GF-D8 (cell line): ENCODE results near the gene GAL.

ENCODE experiments used
- DNase-seq: peaks from one replicate; lab custom pipeline; 2025; lab: John Stamatoyannopoulos, UW

The GAL gene

GRCh38 chr11:68659158-68659921, 25.0 kb upstream of the GAL start:
- DNase-seq = no peak

- DNase-seq = no peak
These were observed 24.1 kb upstream of the GAL start for GRCh38 chr11:68660066-68660810.

GRCh38 chr11:68661014-68661413, 23.3 kb upstream of the GAL start:
- DNase-seq = no peak

DNA sequence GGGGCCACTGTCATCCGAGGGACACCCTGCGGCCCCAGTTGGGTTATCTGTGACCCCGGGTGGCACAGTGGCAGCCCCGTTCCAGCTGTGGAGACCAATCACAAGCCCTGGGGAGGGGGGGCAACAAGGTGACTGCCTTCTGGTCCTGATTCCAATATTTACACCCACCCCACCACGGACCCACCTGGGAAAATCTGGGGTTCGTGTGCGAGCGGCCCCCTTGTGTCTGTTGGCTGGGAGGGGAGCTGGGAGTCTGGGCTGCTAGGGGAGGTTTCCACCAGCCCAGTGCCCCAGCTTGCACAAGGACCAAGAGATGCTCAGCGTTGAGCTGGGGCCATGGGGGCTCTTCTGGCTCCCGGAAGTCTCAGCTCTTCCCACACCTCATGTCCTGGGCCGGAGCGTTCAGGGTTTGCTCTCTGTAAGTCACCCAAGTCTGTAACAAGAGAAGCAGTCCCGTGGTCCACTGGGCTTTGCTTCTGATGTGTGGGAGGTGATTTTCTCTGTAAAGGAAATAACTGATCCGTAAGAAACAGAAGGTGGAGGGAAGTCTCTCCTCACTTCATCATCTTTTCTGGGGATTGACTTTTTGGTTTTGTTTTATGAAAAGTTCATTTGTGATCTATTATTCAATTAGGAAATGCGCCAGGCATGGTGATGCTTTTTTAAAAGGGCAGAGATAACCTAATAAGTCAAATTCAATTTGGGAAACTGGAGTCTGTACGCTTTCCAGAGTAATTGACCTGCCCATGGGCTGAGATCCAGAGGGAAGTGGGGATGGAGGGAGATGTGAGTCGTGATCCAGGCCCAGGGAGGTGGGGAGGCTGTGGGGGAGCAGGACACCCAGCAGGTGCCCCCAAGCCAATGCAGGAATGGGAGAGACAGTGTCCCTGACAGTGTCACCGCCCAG, 22.4 kb upstream of the GAL start:
- DNase-seq = no peak

DNA sequence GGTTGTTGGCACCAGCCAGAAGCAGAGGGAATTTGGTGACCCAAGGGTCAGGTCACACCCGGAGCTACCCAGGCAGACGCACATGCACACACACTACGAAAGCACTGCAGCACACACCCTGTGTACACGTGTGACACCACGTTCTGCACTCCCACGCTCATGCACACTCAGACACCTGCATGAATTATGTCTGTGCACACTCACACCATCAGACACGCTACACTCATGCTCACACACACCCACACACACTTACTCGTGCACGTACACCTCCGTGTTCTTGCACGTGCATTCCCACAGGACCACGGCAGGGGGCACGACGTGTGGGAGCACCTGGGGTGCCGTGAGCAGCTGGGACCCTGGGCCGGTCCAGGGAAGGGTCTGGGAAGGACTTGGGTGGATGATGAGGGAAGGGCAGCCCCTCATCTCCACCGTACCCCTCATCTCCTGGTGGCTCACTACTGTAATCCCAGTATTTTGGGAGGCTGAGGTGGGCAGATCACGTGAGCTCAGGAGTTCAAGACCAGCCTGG, 20.8 kb upstream of the GAL start:
- DNase-seq = no peak

DNA sequence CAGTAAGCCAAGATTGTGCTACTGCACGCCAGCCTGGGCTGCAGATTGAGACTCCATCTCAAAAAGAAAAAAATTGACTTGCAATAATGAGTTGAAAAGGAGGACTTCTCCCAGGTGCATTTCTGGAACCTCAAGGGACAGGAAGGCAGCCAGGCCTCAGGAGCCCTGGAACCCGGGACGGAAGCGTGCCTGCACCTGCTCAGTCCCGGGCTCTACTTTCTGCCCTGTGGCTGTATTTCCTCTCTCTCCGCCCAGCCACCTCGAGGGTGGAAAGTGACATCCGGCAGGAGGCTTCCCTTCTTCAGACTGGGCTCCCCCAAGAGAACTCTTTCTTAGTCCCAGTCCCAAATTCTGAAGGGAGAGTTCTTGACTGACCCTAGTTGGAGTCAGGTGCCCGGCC, 20.2 kb upstream of the GAL start:
- DNase-seq = no peak

DNA sequence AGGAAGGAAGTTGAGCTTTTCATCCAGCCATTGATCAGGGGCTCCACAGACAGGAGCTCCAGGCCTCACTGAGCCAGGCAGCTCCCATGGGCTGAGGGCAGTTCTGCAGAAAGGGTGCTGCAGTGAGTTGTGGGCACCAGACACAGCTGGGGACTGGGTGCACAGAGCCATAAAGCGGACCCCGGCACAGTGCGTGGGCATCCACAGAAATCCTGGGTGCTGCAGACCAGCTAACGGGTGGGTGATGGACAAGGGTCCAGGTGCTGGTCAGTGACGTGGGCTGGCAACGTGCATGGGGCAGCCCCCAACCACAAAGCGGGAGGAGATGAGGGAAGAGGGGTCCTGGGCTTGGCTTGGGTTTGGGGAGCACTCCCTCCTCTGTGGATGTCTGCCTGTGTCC, 19.4 kb upstream of the GAL start:
- no peak for DNase-seq

- DNase-seq = no peak
These were observed 18.9 kb upstream of the GAL start for GRCh38 chr11:68665436-68665835.

GRCh38 chr11:68666849-68667248, 17.5 kb upstream of the GAL start:
- DNase-seq = no peak

DNA sequence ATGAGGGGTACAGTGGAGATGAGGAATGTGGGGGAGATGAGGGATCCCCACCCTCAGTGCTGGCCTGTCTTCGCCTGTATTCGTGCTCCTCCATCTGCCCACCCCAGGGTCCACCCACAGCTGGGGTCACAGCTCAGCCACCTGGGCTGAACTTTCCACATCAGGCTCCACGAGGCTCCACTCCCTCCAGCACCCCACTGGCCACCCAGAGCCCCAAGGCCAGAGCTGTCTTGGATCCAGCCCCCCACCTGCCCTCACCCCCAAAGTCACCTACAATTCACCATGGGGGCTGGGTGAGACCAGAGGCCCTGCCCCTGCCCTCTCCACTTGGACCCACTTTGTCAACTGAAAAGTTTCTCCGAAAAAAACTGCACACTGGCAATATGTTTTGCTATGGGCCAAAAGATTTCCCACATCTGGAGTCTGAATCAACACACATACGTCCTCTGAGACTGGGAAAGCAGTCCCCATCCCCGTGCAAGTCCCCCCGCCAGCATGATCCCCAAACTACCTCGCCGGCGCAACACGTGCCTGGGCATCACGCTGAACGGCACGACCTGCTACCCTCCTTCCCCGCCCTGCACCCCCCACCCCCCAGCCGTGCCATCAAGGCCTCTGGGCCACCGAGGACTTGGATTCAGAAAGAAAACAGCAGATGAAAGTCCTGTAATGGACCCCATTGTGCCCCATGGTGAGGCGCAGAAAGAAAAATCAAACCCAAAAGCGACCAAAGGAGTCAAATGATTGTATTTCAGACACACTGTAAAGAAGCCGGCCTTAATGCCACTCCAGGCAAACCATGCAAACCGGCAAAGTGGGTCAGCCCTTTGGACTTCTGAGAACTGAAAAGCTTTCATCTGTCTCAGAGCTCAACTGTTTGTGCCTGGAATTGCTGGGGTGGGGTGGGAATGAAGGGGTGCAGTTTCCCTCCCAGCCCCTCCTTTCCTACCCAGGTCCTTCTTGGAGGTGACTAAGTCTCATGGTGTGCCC, 16.5 kb upstream of the GAL start:
- no peak for DNase-seq

DNA sequence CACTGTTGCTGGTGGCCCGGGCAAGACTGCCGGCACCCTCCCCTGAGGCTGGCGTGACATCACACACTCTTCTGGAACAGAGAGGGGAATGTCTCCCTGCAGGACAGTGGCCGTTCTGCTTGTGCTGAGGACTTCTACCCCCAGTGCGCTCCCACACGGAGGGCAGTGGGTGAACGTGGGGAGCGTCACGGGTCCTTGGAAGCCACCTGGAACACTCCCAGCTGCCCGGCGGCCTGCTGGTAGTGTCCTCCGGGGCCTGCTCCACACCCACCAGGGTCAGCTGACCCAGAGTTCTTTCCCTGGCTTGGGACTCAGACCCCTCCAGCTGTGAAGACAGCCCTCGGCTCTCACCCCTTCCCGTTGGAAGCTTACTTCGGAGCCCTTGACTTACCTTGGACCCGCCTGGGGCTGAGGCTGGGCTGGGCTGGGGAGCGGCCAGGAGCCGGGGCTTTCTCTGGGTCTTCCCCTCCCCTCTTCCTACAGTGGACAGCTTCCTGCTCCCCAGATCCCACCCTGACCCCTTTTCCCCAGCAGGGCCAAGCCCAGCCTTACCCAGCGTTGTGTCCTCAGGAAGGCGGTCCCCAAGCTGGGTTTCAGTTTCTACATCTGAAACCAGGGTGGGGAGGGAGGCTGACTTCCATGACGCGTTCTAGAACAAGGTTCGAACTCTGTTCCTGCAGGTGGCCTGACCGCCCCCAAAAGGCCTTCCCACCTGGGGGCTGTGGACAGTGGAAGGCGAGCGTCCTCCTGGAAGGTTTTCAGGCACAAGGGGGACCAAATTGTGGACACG, 14.8 kb upstream of the GAL start:
- DNase-seq = no peak

DNA sequence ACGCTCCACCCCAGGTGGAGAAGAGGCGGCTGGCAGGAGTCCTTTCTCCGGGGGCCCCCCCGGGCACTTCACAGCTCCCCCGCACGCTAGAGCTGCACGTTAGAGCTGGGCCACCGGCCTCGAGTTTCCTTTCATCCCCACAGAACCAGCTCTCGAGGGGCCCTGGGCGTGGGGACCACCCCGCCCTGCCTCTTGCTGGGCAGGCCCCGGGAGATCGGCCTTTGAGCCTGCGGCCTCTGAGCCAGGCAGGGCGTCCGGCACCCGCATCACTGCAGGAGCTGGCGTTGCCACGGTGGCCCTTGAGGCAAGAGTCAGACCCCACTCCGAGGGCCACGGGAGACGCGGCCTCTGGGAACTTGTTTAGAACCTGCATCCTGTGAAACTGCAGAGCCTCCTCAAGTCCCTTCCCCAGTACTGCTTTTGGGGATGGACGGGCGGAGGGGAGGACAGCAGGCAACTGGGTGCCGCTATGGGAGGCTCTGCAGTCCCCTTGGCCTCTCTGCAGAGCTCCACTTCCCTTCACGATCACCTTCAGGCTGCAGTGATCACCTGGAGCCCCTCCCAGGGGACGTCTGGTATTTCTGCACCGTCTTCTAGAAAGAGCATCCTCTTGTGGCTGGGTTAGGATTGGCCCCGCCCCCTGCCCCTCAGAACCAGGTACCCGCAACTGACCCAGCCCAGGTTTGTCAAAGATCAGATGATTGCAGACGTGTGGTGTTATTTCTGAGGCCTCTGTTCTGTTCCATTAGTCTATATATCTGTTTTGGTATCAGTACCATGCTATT, 13.9 kb upstream of the GAL start:
- DNase-seq = no peak

GRCh38 chr11:68673306-68673945, 10.9 kb upstream of the GAL start:
- no peak for DNase-seq

GRCh38 chr11:68673991-68674390, 10.4 kb upstream of the GAL start:
- DNase-seq = no peak

DNA sequence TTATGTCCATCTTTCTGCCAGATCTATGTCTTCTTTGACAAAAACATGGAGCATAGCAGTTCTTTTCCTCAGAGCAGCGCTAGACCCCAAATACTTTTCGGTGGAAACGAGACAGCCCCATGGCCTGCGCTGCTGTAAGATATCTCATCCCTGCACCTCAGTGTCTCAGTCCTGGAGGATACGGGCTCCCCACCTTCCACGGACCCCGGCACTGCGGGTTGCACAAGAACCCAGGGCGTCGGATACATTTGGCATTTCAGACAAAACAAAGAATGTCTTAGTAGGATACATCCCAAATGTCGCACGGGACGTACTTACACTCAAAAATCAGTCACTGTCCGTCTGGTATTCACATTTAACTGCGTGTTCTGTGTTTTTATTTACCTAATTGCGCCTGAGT, 9.9 kb upstream of the GAL start:
- no peak for DNase-seq

DNA sequence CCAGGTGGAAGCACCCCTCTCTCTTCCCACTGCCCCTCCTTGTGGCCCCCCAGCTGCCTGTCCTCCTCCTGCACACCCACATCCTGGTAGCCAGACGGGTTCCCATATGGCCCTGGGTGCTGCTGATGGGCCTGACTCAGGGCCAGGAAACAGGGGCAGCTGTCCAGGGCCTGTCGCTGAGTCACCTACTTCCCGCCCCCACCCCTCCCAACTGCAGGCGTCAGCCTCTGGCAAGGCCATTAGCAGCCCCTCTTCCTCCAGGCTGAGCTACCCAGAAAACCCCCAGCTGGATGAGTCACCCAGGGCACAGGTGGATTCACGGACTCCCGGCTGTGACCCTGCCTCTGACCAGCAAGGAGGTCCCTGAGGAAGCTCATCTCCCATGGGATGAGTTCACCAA, 6.9 kb upstream of the GAL start:
- no peak for DNase-seq

- no peak for DNase-seq
These were observed 6.3 kb upstream of the GAL start for GRCh38 chr11:68678031-68678441.

DNA sequence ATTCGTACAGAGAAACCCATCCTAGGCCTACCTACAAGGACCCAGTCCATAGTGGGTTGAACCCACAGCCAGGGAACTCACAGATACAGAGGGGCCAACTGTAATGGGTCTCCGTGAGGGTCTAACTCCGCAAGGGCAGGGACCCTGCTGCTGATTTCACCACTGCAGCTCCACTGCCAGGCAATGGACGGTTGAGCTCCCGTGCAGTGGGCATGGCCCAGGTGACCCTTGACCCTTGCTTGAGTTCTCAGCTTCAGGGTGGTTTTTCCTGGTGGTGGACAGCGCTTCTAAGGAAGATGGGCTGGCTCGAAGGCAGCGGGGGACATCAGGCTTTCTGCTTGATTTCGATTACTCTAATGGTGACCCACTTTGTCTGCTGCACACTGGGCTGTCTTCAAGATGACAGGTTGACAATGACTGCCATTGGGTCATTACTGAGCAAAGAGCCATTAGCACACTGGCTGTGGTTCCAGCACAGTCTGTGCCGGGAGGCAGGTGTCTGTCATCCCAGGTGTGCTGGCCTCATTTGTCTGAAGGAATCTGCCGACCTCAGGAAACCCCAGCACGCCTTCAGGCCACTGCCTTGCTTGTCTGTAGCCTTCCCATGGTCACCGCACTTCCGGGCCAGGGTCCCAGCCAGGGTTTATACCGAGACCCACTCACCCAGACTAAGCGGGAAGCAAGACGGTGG, 3.7 kb upstream of the GAL start:
- DNase-seq = no peak
